Measurements from ENCODE around the gene CAV1.

Gene CAV1

DNA sequence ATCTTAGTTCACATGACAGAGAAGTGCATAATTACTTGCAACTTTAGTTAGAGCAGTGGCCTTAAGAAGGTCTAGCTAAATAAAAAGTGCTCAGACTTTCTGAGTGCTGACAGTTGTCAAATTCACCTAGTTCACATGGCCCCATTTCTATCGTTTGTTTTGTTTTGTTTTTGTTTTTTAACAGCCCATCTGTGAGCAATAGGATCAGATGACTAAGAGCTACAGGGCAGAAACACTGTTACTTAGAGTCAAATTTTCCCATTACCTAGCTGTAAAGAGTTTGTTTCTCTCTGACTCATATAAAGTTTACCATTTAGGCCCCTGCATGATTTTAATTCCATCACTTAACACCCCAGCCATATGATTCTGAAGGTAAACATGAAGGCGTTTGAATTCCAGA, 18.8 kb downstream of the CAV1 start:
- Histone ChIP-seq H3K4me1 (ENCODE audit: control insufficient read depth in 1 of 2, insufficient read depth in 2 of 2, low read length in 2 of 2) (no peaks in the 10 kb centered on the region), H3K4me3 (ENCODE audit: low read depth in 1 of 2, low read length in 2 of 2) (no peak overlapping the region), H3K9ac (ENCODE audit: low read depth in 1 of 2, low read length in 2 of 2) (no peak overlapping the region), H3K27me3 (ENCODE audit: control insufficient read depth in 1 of 2, insufficient read depth in 2 of 2, low read length in 2 of 2) (no peaks in the 10 kb centered on the region), H3K27ac (ENCODE audit: low read depth, low read length) (no peak overlapping the region), H3K9me3 (ENCODE audit: control insufficient read depth in 1 of 2, low read length in 2 of 2) (no peaks in the 10 kb centered on the region), H3K36me3 (ENCODE audit: control insufficient read depth in 1 of 2, insufficient read depth in 2 of 2, low read length in 2 of 2) (no peaks in the 10 kb centered on the region)

DNA sequence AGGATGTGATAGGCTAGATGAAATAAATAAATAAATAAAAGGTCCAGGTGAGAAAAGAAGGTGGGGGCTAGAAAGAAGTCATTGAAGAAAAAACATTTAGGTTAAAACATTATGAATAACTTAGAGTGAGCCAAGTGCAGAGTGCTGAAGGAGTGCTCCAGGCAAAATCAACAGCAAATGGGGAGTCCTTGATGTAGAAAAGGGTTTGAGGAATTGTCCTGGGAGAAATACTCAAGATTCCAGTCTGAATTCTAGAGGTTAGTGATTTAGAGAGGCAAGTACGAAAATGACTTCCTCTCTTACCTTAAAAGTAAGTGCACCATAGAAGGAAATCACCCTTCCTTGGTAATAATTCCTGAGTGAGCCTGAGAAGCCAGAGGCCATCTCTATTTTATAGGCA, 19.7 kb downstream of the CAV1 start:
- no peaks in the 10 kb centered on the region for H3K36me3 ChIP-seq (ENCODE audit: control insufficient read depth in 1 of 2, insufficient read depth in 2 of 2, low read length in 2 of 2)
- no peaks in the 10 kb centered on the region for H3K27me3 ChIP-seq (ENCODE audit: control insufficient read depth in 1 of 2, insufficient read depth in 2 of 2, low read length in 2 of 2)
- H3K4me1 ChIP-seq (ENCODE audit: control insufficient read depth in 1 of 2, insufficient read depth in 2 of 2, low read length in 2 of 2), result no peaks in the 10 kb centered on the region
- no peaks in the 10 kb centered on the region for H3K9me3 ChIP-seq (ENCODE audit: control insufficient read depth in 1 of 2, low read length in 2 of 2)
- no peak overlapping the region for H3K4me3 ChIP-seq (ENCODE audit: low read depth in 1 of 2, low read length in 2 of 2)
- H3K27ac ChIP-seq (ENCODE audit: low read depth, low read length), result no peak overlapping the region
- no peak overlapping the region for H3K9ac ChIP-seq (ENCODE audit: low read depth in 1 of 2, low read length in 2 of 2)

DNA sequence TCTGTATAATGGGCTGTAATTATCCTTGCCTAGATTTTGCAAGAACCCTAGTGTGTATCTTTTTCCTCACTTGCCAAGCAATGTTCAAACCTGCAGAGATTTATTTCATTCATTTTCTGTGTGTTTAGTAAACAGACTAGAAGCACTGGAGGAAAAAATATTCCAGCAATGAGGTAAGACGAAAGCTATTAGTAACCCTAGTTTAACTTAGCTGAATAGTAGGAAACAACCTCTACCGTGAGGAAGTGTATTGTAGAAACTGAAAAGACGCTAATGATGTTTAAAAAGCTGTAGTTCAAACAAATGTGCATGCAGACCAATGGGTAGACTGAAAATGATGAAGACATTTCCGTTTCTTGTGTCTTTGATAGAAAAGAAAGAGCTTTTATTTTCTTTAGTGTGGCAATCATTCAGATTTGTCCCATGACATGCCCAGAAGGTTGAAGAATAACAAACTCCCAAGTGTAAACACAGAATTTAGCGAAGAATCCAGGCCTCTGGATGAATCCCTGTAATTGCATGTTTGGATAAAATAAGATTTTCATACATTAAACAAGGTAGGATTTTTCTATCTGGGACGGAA, 20.7 kb downstream of the CAV1 start:
- Histone ChIP-seq H3K9ac (ENCODE audit: low read depth in 1 of 2, low read length in 2 of 2) (no peak overlapping the region), H3K4me1 (ENCODE audit: control insufficient read depth in 1 of 2, insufficient read depth in 2 of 2, low read length in 2 of 2) (no peaks in the 10 kb centered on the region), H3K27me3 (ENCODE audit: control insufficient read depth in 1 of 2, insufficient read depth in 2 of 2, low read length in 2 of 2) (no peaks in the 10 kb centered on the region), H3K9me3 (ENCODE audit: control insufficient read depth in 1 of 2, low read length in 2 of 2) (no peaks in the 10 kb centered on the region), H3K27ac (ENCODE audit: low read depth, low read length) (no peak overlapping the region), H3K4me3 (ENCODE audit: low read depth in 1 of 2, low read length in 2 of 2) (no peak overlapping the region), H3K36me3 (ENCODE audit: control insufficient read depth in 1 of 2, insufficient read depth in 2 of 2, low read length in 2 of 2) (no peaks in the 10 kb centered on the region)

DNA sequence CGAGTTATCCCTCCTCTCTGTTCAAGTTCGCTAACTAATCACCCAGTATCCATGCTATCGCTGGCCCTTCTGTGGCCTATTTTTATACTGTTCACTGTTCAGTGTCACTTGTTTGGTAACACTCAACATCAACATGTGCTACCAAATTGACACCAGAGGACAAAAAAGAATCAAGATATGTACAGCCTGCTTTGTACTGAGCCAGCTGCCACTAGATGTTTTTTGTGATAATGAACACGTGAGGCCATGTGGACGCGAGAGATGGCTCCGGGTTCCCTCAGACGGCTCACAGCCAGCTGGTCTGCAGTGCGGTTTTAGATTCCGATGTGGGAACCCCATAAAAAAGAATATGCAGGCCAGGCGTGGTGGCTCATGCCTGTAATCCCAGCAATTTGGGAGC, 21.2 kb downstream of the CAV1 start:
- H3K4me1 ChIP-seq (ENCODE audit: control insufficient read depth in 1 of 2, insufficient read depth in 2 of 2, low read length in 2 of 2), result no peaks in the 10 kb centered on the region
- H3K36me3 ChIP-seq (ENCODE audit: control insufficient read depth in 1 of 2, insufficient read depth in 2 of 2, low read length in 2 of 2), result no peaks in the 10 kb centered on the region
- no peak overlapping the region for H3K4me3 ChIP-seq (ENCODE audit: low read depth in 1 of 2, low read length in 2 of 2)
- no peak overlapping the region for H3K27ac ChIP-seq (ENCODE audit: low read depth, low read length)
- H3K9ac ChIP-seq (ENCODE audit: low read depth in 1 of 2, low read length in 2 of 2), result no peak overlapping the region
- no peaks in the 10 kb centered on the region for H3K27me3 ChIP-seq (ENCODE audit: control insufficient read depth in 1 of 2, insufficient read depth in 2 of 2, low read length in 2 of 2)
- H3K9me3 ChIP-seq (ENCODE audit: control insufficient read depth in 1 of 2, low read length in 2 of 2), result no peaks in the 10 kb centered on the region

DNA sequence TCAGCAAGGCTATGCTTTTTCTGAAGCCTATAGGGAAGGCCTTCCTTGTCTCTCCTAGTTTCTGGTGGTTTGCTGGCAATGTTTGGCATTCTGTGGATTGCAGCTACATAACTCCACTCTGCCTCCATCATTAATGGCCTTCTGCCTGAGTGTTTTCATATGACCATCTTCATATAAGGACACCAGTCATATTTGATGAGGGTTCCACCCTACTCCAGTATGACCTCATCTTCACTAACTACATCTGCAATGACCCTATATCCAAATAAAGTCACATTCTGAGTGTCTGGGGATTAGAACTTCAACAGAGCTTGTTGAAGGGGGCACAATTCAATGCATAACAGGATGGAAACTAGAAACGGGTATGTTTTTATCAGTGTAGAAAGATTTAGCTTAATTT, 22.1 kb downstream of the CAV1 start:
- Histone ChIP-seq H3K9ac (ENCODE audit: low read depth in 1 of 2, low read length in 2 of 2) (no peak overlapping the region), H3K4me1 (ENCODE audit: control insufficient read depth in 1 of 2, insufficient read depth in 2 of 2, low read length in 2 of 2) (no peaks in the 10 kb centered on the region), H3K9me3 (ENCODE audit: control insufficient read depth in 1 of 2, low read length in 2 of 2) (no peaks in the 10 kb centered on the region), H3K4me3 (ENCODE audit: low read depth in 1 of 2, low read length in 2 of 2) (no peak overlapping the region), H3K27me3 (ENCODE audit: control insufficient read depth in 1 of 2, insufficient read depth in 2 of 2, low read length in 2 of 2) (no peaks in the 10 kb centered on the region), H3K27ac (ENCODE audit: low read depth, low read length) (no peak overlapping the region), H3K36me3 (ENCODE audit: control insufficient read depth in 1 of 2, insufficient read depth in 2 of 2, low read length in 2 of 2) (no peaks in the 10 kb centered on the region)

DNA sequence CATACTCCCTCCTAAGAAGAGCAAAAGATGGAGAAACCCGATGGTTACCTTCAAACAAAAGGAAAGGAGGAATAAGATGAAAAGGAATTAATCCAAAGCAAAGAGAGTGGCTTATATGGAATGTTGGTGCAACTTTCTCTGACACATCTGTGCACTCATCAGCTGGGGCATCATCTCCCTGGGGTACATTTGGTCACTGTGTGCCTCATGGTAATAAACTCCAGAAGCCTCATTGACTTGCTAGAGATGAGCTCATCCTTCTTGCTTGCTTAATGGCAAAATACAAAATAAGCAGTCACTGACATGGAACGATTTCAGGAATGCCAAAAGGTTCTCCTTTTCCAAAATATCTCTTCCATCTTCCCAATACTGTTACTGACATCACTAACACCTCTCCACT, 22.5 kb downstream of the CAV1 start:
- Histone ChIP-seq H3K9me3 (ENCODE audit: control insufficient read depth in 1 of 2, low read length in 2 of 2) (no peaks in the 10 kb centered on the region), H3K27me3 (ENCODE audit: control insufficient read depth in 1 of 2, insufficient read depth in 2 of 2, low read length in 2 of 2) (no peaks in the 10 kb centered on the region), H3K36me3 (ENCODE audit: control insufficient read depth in 1 of 2, insufficient read depth in 2 of 2, low read length in 2 of 2) (no peaks in the 10 kb centered on the region), H3K4me3 (ENCODE audit: low read depth in 1 of 2, low read length in 2 of 2) (no peak overlapping the region), H3K9ac (ENCODE audit: low read depth in 1 of 2, low read length in 2 of 2) (no peak overlapping the region), H3K4me1 (ENCODE audit: control insufficient read depth in 1 of 2, insufficient read depth in 2 of 2, low read length in 2 of 2) (no peaks in the 10 kb centered on the region), H3K27ac (ENCODE audit: low read depth, low read length) (no peak overlapping the region)

DNA sequence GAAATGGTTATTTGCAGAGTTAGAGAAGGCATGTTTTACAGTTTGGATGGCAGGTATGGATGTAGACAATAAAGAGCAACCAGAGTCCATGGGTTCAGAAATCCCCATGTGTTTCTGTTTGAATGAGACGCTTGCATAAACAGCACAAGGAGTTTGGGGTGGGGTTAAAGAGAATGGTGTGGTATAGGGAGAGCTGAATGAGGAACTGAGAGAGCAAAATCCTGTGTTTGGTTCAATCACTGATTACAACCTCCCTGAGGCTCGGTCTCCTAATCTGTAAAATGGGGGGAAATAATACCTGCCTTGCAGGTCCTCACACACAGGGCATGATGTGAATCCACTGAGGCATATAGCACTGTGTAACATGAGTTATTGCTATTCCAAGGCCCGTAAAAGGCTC, 23.7 kb downstream of the CAV1 start:
- Histone ChIP-seq H3K36me3 (ENCODE audit: control insufficient read depth in 1 of 2, insufficient read depth in 2 of 2, low read length in 2 of 2) (no peaks in the 10 kb centered on the region), H3K4me3 (ENCODE audit: low read depth in 1 of 2, low read length in 2 of 2) (no peak overlapping the region), H3K27me3 (ENCODE audit: control insufficient read depth in 1 of 2, insufficient read depth in 2 of 2, low read length in 2 of 2) (no peaks in the 10 kb centered on the region), H3K9me3 (ENCODE audit: control insufficient read depth in 1 of 2, low read length in 2 of 2) (no peaks in the 10 kb centered on the region), H3K27ac (ENCODE audit: low read depth, low read length) (no peak overlapping the region), H3K9ac (ENCODE audit: low read depth in 1 of 2, low read length in 2 of 2) (no peak overlapping the region), H3K4me1 (ENCODE audit: control insufficient read depth in 1 of 2, insufficient read depth in 2 of 2, low read length in 2 of 2) (no peaks in the 10 kb centered on the region)

DNA sequence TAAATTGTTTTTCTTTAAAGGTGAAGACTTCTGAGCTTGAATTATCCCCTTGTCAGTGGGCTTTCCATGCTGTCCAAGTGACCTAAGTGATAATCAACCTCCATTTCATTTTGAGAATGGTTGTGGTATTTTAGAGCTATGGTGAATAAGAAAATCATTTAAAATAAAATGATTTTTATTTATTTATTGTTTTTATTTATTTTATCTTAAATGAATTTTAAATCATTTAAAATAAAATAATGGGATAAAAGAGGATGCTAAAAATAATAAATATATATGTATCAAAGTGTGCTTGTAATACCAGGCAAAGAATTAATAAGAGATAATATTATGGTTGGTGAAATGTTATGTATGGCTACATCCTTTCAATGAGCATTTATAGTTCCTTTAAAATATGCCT, 24.5 kb downstream of the CAV1 start:
- Histone ChIP-seq H3K27ac (ENCODE audit: low read depth, low read length) (no peak overlapping the region), H3K9ac (ENCODE audit: low read depth in 1 of 2, low read length in 2 of 2) (no peak overlapping the region), H3K4me1 (ENCODE audit: control insufficient read depth in 1 of 2, insufficient read depth in 2 of 2, low read length in 2 of 2) (no peaks in the 10 kb centered on the region), H3K4me3 (ENCODE audit: low read depth in 1 of 2, low read length in 2 of 2) (no peak overlapping the region), H3K27me3 (ENCODE audit: control insufficient read depth in 1 of 2, insufficient read depth in 2 of 2, low read length in 2 of 2) (no peaks in the 10 kb centered on the region), H3K9me3 (ENCODE audit: control insufficient read depth in 1 of 2, low read length in 2 of 2) (no peaks in the 10 kb centered on the region), H3K36me3 (ENCODE audit: control insufficient read depth in 1 of 2, insufficient read depth in 2 of 2, low read length in 2 of 2) (no peaks in the 10 kb centered on the region)

DNA sequence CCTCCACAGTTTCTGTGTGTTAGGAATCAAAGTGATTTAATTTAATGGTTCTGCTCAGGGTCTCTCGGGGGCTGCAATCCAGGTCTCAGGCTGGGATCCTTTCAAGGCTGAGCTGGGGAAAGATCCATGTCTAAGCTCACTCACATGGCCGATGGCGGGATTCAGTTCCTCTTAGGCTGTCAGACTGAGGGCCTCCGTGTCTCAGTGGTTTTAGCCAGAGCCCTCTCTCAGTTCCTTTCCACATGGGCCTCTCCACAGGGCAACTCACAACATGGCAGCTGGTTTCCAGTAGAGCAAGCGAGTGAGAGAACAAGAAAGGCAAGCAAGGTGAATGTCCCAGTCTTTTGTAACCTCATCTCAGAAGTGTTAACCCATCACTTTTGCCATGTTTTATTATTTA, 26.9 kb downstream of the CAV1 start:
- H3K27ac ChIP-seq (ENCODE audit: low read depth, low read length), result no peak overlapping the region

DNA sequence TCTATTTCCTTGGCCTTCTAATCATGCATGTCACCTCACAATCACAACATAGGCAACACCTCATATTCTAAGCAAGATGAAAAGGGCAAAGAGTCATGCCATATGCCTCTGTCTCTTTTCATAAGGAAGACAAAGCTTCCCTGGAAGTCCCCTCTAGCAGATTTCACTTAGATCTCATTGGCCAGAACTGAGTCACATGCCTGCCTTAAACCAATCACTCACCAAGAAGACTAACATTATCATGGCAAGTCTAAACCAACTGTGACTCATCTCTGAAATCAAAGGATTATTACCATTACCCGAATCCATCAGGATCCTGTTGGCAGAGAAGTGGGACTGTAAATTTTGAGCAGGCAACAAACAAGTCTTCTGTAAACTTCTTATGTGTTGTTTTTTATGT, 27.8 kb downstream of the CAV1 start:
- no peak overlapping the region for H3K27ac ChIP-seq (ENCODE audit: low read depth, low read length)
- no peak overlapping the region for H3K9ac ChIP-seq (ENCODE audit: low read depth in 1 of 2, low read length in 2 of 2)
- H3K4me1 ChIP-seq (ENCODE audit: control insufficient read depth in 1 of 2, insufficient read depth in 2 of 2, low read length in 2 of 2), result no peaks in the 10 kb centered on the region
- H3K9me3 ChIP-seq (ENCODE audit: control insufficient read depth in 1 of 2, low read length in 2 of 2), result no peaks in the 10 kb centered on the region
- H3K4me3 ChIP-seq (ENCODE audit: low read depth in 1 of 2, low read length in 2 of 2), result no peak overlapping the region
- no peaks in the 10 kb centered on the region for H3K36me3 ChIP-seq (ENCODE audit: control insufficient read depth in 1 of 2, insufficient read depth in 2 of 2, low read length in 2 of 2)
- H3K27me3 ChIP-seq (ENCODE audit: control insufficient read depth in 1 of 2, insufficient read depth in 2 of 2, low read length in 2 of 2), result peaks cover 0 to 4% of the 10 kb centered on the region in 2 donors

More for the DNA sequence above, 26.9 kb downstream of the CAV1 start:
- Histone ChIP-seq H3K9ac (ENCODE audit: low read depth in 1 of 2, low read length in 2 of 2) (no peak overlapping the region), H3K27me3 (ENCODE audit: control insufficient read depth in 1 of 2, insufficient read depth in 2 of 2, low read length in 2 of 2) (no peaks in the 10 kb centered on the region), H3K4me3 (ENCODE audit: low read depth in 1 of 2, low read length in 2 of 2) (no peak overlapping the region), H3K9me3 (ENCODE audit: control insufficient read depth in 1 of 2, low read length in 2 of 2) (no peaks in the 10 kb centered on the region), H3K4me1 (ENCODE audit: control insufficient read depth in 1 of 2, insufficient read depth in 2 of 2, low read length in 2 of 2) (no peaks in the 10 kb centered on the region), H3K36me3 (ENCODE audit: control insufficient read depth in 1 of 2, insufficient read depth in 2 of 2, low read length in 2 of 2) (no peaks in the 10 kb centered on the region)
